GM21786 (cell line): ENCODE measurements around the gene PDZRN4.
"Not testable (repeated sequence)": the region's sequence is repeated elsewhere in the genome, so short reads cannot be mapped to it uniquely, and the experiment has no call there.

Experiments used
- ATAC-seq: cut with Tn5 transposase; IDR thresholded peaks from one replicate; pipeline ENCODE4 v1.9.1; 2021; ENCODE audit not compliant: unreplicated experiment

PDZRN4 gene

GRCh38 chr12:41615174-41615573 is 427.1 kb downstream of the PDZRN4 start:
- ATAC-seq = not testable (repeated sequence)

- no peak for ATAC-seq
These were observed 431.6 kb downstream of the PDZRN4 start for GRCh38 chr12:41619705-41620104.

DNA sequence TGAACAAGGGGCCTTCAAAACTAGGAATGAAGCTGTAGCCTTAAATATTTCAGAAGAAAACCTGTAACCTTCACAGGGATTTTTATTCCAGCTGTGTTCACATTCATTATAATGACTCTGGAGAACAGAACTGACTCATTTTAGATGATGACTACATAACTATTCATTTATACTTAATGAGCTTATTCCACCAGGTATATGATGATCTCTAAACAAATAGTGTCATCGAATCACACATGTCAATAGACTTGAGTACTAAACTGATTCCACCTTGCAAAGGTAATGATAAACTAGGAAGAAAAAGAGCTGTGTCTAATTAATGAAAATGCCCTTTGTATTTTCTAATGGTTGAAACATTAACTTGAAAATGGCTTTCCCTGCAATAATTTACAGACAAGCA is 433.2 kb downstream of the PDZRN4 start:
- no peak for ATAC-seq
